SHP77 (cell line): ENCODE data around the gene TBC1D25.
A peak's percentile ranks its signal among the peaks of the same experiment; 100 is the strongest.
"Not testable (repeated sequence)": the region's sequence is repeated elsewhere in the genome, so short reads cannot be mapped to it uniquely, and the experiment has no call there.

Experiments used
- DNase-seq, 2 experiments: peaks; one replicate each; lab custom pipeline; 2025; lab: John Stamatoyannopoulos, UW

TBC1D25 gene

GRCh38 chrX:48515842-48516241 lies 23.7 kb upstream of the TBC1D25 start:
- DNase-seq: no peak

- no peak for DNase-seq
Observed at GRCh38 chrX:48516285-48516684, 23.2 kb upstream of the TBC1D25 start.

GRCh38 chrX:48516987-48517386 lies 22.5 kb upstream of the TBC1D25 start:
- DNase-seq: no peak

GRCh38 chrX:48519481-48519880 lies 20.0 kb upstream of the TBC1D25 start:
- not testable (repeated sequence) for DNase-seq

- no peak for DNase-seq
Observed at GRCh38 chrX:48520455-48520854, 19.1 kb upstream of the TBC1D25 start.

GRCh38 chrX:48520976-48521352 lies 18.6 kb upstream of the TBC1D25 start:
- DNase-seq: peak; percentile 12 to 44

- peak; percentile 85 to 87 for DNase-seq
Observed at GRCh38 chrX:48521353-48522243, 17.9 kb upstream of the TBC1D25 start, which contains the start of gene EBP. TSS of gene EBP (plus strand) at chrX:48521808. CDS start at chrX:48523772, 1,964 bp downstream.

GRCh38 chrX:48522291-48522690 lies 17.2 kb upstream of the TBC1D25 start:
- DNase-seq: no peak

GRCh38 chrX:48523682-48524081 lies 15.8 kb upstream of the TBC1D25 start:
- no peak for DNase-seq

- DNase-seq: not testable (repeated sequence)
Observed at GRCh38 chrX:48525853-48526252, 13.7 kb upstream of the TBC1D25 start.

- no peak for DNase-seq
Observed at GRCh38 chrX:48530736-48531135, 8.8 kb upstream of the TBC1D25 start.

GRCh38 chrX:48531358-48531959 lies 8.1 kb upstream of the TBC1D25 start:
- no peak for DNase-seq

GRCh38 chrX:48532161-48532560 lies 7.4 kb upstream of the TBC1D25 start:
- DNase-seq: no peak

GRCh38 chrX:48533165-48533564 lies 6.3 kb upstream of the TBC1D25 start:
- DNase-seq: no peak

GRCh38 chrX:48538641-48539344 lies 721 bp upstream of the TBC1D25 start:
- no peak for DNase-seq

- no peak for DNase-seq
Observed at GRCh38 chrX:48540028-48540375, 488 bp downstream of the TBC1D25 start.

GRCh38 chrX:48540480-48540879 lies 966 bp downstream of the TBC1D25 start:
- no peak for DNase-seq

- DNase-seq: no peak
Observed at GRCh38 chrX:48541140-48541814, 1.8 kb downstream of the TBC1D25 start.

GRCh38 chrX:48548871-48549270 lies 9.4 kb downstream of the TBC1D25 start:
- DNase-seq: no peak

GRCh38 chrX:48555731-48556325 lies 16.3 kb downstream of the TBC1D25 start:
- DNase-seq: not testable (repeated sequence)

GRCh38 chrX:48558271-48558670 lies 18.8 kb downstream of the TBC1D25 start:
- DNase-seq: no peak

- no peak for DNase-seq
Observed at GRCh38 chrX:48559636-48560035, 20.1 kb downstream of the TBC1D25 start.
